Glutamatergic neuron (in vitro differentiated cells): ENCODE data around the gene HMCN1. TPM values are rescaled to one million over a fixed set of nuclear protein-coding genes. Genes with fewer than 3 reads are reported as not detected.

Experiments
- DNase-seq: peaks from one replicate; pipeline ENCODE4 v3.0.0; 2022
- H3K27ac Mint-ChIP-seq: one replicate; pipeline ENCODE4 v1.8.0; 2020; ENCODE audit warnings: mild to moderate bottlenecking, mixed read lengths, inconsistent platforms; ENCODE audit not compliant: unreplicated experiment
- H3K27me3 Mint-ChIP-seq: one replicate; pipeline ENCODE4 v1.8.0; 2020; ENCODE audit warnings: mild to moderate bottlenecking, moderate library complexity, mixed read lengths, inconsistent platforms; ENCODE audit not compliant: unreplicated experiment
- H3K36me3 Mint-ChIP-seq: one replicate; pipeline ENCODE4 v1.8.0; 2020; ENCODE audit warnings: mild to moderate bottlenecking, mixed read lengths, inconsistent platforms; ENCODE audit not compliant: unreplicated experiment
- H3K4me1 Mint-ChIP-seq: one replicate; pipeline ENCODE4 v1.8.0; 2020; ENCODE audit warnings: mild to moderate bottlenecking, low read depth, mixed read lengths, inconsistent platforms; ENCODE audit not compliant: unreplicated experiment
- H3K4me3 Mint-ChIP-seq: one replicate; pipeline ENCODE4 v1.8.0; 2020; ENCODE audit warnings: mild to moderate bottlenecking, mixed read lengths, inconsistent platforms; ENCODE audit not compliant: unreplicated experiment
- H3K9me3 Mint-ChIP-seq: one replicate; pipeline ENCODE4 v1.8.0; 2020; ENCODE audit warnings: mild to moderate bottlenecking, moderate library complexity, mixed read lengths, inconsistent platforms; ENCODE audit not compliant: unreplicated experiment
- CTCF ChIP-seq: fragments of 200-600 bp; sonication (generic); IDR thresholded peaks from one replicate; pipeline ENCODE4 v1.5.0; 2021; ENCODE audit not compliant: partially characterized antibody, unreplicated experiment
- total RNA-seq: library from RNA; stranded (reverse); fragmentation: NEBNext Ultra II Directional; extraction: Animal tissue kit (Norgen Biotek cat#: 25700); gene quantifications from one replicate; pipeline ENCODE4 v1.2.1, GENCODE V29; 2021; ENCODE audit not compliant: unreplicated experiment

The HMCN1 gene
- total RNA-seq, 1 donor from 2014 or later: 0.93 TPM

- no peak for TF ChIP-seq CTCF
- no peak for DNase-seq
- H3K9me3 Mint-ChIP-seq: no peaks in the 10 kb centered on the region
- no peak overlapping the region for H3K4me3 Mint-ChIP-seq
- no peak overlapping the region for H3K27ac Mint-ChIP-seq
- no peaks in the 10 kb centered on the region for H3K4me1 Mint-ChIP-seq
- no peaks in the 10 kb centered on the region for H3K36me3 Mint-ChIP-seq
- no peaks in the 10 kb centered on the region for H3K27me3 Mint-ChIP-seq
These were observed 299.7 kb downstream of the HMCN1 start for GRCh38 chr1:186033847-186034271.

- no peaks in the 10 kb centered on the region for H3K36me3 Mint-ChIP-seq
- no peak overlapping the region for H3K4me3 Mint-ChIP-seq
- TF ChIP-seq CTCF: no peak
- no peaks in the 10 kb centered on the region for H3K4me1 Mint-ChIP-seq
- no peaks in the 10 kb centered on the region for H3K27me3 Mint-ChIP-seq
- no peak overlapping the region for H3K27ac Mint-ChIP-seq
- no peak for DNase-seq
- H3K9me3 Mint-ChIP-seq: no peaks in the 10 kb centered on the region
These were observed 308.0 kb downstream of the HMCN1 start for GRCh38 chr1:186042230-186042629.

- TF ChIP-seq CTCF: no peak
- Mint-ChIP-seq H3K36me3 (no peaks in the 10 kb centered on the region), H3K4me3 (no peak overlapping the region), H3K27me3 (no peaks in the 10 kb centered on the region), H3K4me1 (no peaks in the 10 kb centered on the region), H3K9me3 (no peaks in the 10 kb centered on the region), H3K27ac (no peak overlapping the region)
- no peak for DNase-seq
These were observed 309.1 kb downstream of the HMCN1 start for GRCh38 chr1:186043296-186043695.

- Mint-ChIP-seq H3K4me3 (no peak overlapping the region), H3K4me1 (no peaks in the 10 kb centered on the region), H3K27me3 (no peaks in the 10 kb centered on the region), H3K9me3 (no peaks in the 10 kb centered on the region), H3K36me3 (no peaks in the 10 kb centered on the region), H3K27ac (no peak overlapping the region)
- no peak for DNase-seq
- no peak for TF ChIP-seq CTCF
These were observed 310.0 kb downstream of the HMCN1 start for GRCh38 chr1:186044079-186044685.

GRCh38 chr1:186046437-186047211 lies 312.4 kb downstream of the HMCN1 start:
- no peak for TF ChIP-seq CTCF
- DNase-seq: no peak
- H3K4me3 Mint-ChIP-seq: no peak overlapping the region
- H3K9me3 Mint-ChIP-seq: peaks cover 2% of the 10 kb centered on the region
- no peaks in the 10 kb centered on the region for H3K4me1 Mint-ChIP-seq
- no peaks in the 10 kb centered on the region for H3K27me3 Mint-ChIP-seq
- no peak overlapping the region for H3K27ac Mint-ChIP-seq
- no peaks in the 10 kb centered on the region for H3K36me3 Mint-ChIP-seq
